Kidney glomerular epithelial cell (primary cell): ENCODE results near the gene LDLRAD3.

Experiments used
- DNase-seq: peaks from one replicate; lab custom pipeline; 2025; lab: John Stamatoyannopoulos, UW

The LDLRAD3 gene

GRCh38 chr11:36048496-36049247 lies 104.8 kb downstream of the LDLRAD3 start:
- DNase-seq = no peak

- DNase-seq = no peak
These were observed 107.6 kb downstream of the LDLRAD3 start for GRCh38 chr11:36051235-36052144.

GRCh38 chr11:36053281-36053680 lies 109.4 kb downstream of the LDLRAD3 start:
- no peak for DNase-seq

GRCh38 chr11:36053862-36054261 lies 110.0 kb downstream of the LDLRAD3 start:
- DNase-seq = no peak

GRCh38 chr11:36054628-36055027 lies 110.8 kb downstream of the LDLRAD3 start:
- no peak for DNase-seq

GRCh38 chr11:36056160-36056751 lies 112.4 kb downstream of the LDLRAD3 start:
- no peak for DNase-seq

- DNase-seq = no peak
These were observed 113.6 kb downstream of the LDLRAD3 start for GRCh38 chr11:36057379-36058042.

- no peak for DNase-seq
These were observed 115.8 kb downstream of the LDLRAD3 start for GRCh38 chr11:36059660-36060059.

GRCh38 chr11:36060926-36061325 lies 117.1 kb downstream of the LDLRAD3 start:
- DNase-seq = no peak

GRCh38 chr11:36061471-36061870 lies 117.6 kb downstream of the LDLRAD3 start:
- no peak for DNase-seq

- DNase-seq = no peak
These were observed 119.0 kb downstream of the LDLRAD3 start for GRCh38 chr11:36062796-36063365.

- no peak for DNase-seq
These were observed 121.6 kb downstream of the LDLRAD3 start for GRCh38 chr11:36065436-36065835.

GRCh38 chr11:36066891-36067290 lies 123.0 kb downstream of the LDLRAD3 start:
- no peak for DNase-seq

- no peak for DNase-seq
These were observed 125.8 kb downstream of the LDLRAD3 start for GRCh38 chr11:36069576-36070212.

GRCh38 chr11:36070213-36070953 lies 126.5 kb downstream of the LDLRAD3 start:
- DNase-seq = no peak

GRCh38 chr11:36070954-36071330 lies 127.1 kb downstream of the LDLRAD3 start:
- DNase-seq = no peak

GRCh38 chr11:36071917-36072500 lies 128.1 kb downstream of the LDLRAD3 start:
- DNase-seq = no peak

GRCh38 chr11:36073411-36074203 lies 129.7 kb downstream of the LDLRAD3 start:
- no peak for DNase-seq

- no peak for DNase-seq
These were observed 131.1 kb downstream of the LDLRAD3 start for GRCh38 chr11:36074941-36075431.
